Epithelial cell of esophagus (primary cell): ENCODE data around the gene ADAMTS19.
A peak's percentile ranks its signal among the peaks of the same experiment; 100 is the strongest.

ENCODE experiments used
- DNase-seq: peaks from one replicate; pipeline ENCODE4 v3.0.0; 2010; ENCODE audit warnings: low read depth
- H3K4me3 ChIP-seq: 2 replicates; pipeline ENCODE4 v1.5.1; 2011; ENCODE audit warnings: mild to moderate bottlenecking, low read length, control low read depth
- TF ChIP-seq, protein P1 (sequence below): IDR thresholded peaks from 2 replicates; pipeline ENCODE4 v1.5.1; 2011; ENCODE audit warnings: low read depth, mild to moderate bottlenecking, low read length, control low read depth, inconsistent platforms; ENCODE audit not compliant: insufficient read depth; ENCODE audit errors: missing control alignments

ADAMTS19 gene

DNA sequence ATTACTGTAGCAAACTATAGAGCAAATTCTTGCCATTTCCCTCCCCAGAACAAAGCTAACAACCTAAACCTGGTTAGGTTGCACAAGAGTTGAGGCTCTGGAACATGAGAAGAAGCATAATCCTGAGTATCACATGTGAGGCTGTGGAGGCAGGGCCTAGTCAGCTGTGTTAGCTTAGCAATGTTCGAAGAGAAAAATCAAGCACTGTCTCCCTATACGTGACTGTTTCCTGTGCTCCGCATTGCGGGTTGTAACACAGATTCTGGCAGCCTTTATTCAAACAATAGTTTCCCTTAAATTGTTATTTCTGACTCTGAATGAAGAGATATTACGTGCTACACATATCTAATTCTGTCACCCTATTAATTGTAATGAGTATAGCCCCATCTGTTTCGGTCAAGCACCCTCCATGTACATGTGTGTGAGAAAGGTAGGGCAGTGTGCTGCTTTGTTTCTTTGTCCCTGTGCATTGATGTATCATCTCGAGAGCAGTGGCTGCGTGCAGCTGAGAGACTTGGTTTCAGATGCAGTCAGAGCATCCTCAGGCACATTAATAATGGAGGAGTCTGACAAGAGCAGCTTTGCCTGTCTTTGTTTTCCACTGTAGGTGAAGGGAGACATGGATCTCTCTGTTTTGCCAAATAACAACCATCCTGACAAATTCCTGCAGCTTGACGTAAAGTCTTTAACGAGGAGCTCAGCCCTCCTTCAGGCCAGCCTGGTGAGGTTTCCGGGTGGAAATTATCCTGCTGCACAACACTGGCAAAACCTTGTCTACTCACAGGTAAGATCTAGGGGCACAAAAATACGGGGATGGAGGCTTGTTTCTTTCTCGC, 287.7 kb downstream of the ADAMTS19 start, which contains the start of gene MINAR2:
Gene MINAR2 (plus strand): TSS at position 523 of the 836 bp plus-strand sequence. CDS start 97 bp downstream, at position 620.
- TF ChIP-seq, protein P1, sequence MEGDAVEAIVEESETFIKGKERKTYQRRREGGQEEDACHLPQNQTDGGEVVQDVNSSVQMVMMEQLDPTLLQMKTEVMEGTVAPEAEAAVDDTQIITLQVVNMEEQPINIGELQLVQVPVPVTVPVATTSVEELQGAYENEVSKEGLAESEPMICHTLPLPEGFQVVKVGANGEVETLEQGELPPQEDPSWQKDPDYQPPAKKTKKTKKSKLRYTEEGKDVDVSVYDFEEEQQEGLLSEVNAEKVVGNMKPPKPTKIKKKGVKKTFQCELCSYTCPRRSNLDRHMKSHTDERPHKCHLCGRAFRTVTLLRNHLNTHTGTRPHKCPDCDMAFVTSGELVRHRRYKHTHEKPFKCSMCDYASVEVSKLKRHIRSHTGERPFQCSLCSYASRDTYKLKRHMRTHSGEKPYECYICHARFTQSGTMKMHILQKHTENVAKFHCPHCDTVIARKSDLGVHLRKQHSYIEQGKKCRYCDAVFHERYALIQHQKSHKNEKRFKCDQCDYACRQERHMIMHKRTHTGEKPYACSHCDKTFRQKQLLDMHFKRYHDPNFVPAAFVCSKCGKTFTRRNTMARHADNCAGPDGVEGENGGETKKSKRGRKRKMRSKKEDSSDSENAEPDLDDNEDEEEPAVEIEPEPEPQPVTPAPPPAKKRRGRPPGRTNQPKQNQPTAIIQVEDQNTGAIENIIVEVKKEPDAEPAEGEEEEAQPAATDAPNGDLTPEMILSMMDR = no peak
- no peak for DNase-seq
- no peak within 1 kb of the TSS for H3K4me3 ChIP-seq

DNA sequence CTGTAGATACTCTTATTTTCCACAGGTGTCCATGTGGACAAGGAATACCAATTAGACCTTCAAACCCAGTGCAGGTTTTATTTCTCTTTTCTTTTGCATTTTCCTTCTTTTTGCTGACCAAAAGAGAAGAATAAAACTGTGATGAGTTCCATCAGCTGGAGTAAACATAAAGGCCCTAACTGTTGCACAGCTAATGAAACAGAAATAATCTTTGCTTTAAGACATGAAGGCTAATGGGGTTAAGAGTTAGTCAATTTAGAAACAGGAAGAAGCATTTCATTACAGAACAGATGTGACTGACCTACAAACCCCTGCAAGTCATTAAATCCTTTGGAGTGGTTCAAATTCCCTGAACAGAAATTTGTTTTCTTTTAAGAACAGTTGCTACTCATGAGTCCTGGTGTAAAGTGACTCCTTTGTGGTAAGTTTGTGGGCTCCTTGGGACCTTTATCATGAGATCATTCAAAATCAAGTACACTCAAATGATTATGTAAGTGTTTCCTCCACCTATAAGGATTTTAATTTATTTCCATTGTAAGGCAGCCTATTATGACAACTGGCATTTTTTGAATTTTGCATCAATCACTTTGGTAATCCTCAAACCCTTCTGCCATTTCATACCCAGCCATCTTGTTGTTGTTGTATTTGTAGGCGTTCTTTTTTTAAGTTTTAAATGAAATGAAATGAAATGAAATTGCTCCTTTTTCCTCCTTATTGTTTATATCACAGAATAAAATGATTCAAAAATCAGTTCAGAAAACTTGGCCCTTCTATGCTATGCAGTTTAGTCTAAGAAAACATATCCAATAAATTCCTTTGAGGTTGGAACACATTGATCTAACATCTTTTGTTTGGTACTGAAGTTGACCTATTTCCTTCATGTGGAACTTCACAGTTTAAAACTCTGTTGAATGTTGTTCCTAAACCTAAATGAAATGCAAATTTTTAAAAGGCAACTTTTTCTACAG, 289.1 kb downstream of the ADAMTS19 start:
- DNase-seq = no peak
- H3K4me3 ChIP-seq = no peak overlapping the region
- TF ChIP-seq, protein P1 = no peak

DNA sequence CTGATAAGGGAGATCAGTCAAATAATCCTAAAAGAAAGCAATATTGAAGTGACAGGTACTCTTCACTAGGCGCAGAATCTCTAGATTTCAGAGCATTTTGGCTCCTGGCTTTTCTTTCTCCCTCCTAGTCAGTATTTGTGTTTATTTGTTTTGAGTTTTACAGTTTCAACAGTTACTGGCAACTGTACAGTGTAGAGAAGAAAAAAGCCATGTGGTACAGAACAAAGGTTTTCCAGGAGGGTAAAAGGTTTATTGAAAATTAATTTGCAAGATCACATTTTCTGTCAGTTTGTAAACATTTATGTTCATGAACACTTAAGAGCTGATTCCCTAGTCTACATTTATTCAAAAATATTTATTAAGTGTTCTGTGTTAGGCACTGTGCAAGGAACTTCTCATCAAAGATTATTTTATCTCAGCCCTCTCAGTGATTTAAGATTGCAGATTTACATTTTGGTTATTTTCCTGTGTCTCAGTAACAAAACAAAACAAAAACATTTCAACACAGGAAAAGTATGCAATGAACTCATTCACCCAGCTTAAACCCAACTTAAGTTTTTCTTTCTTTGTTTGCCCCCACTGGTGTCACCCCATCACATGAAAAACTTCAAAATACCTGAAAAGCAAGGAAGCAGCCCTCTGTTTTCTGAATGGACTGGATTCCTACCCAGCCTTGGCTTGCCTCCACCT, 300.7 kb downstream of the ADAMTS19 start:
- TF ChIP-seq, protein P1 = no peak
- H3K4me3 ChIP-seq = no peak overlapping the region
- DNase-seq = no peak

DNA sequence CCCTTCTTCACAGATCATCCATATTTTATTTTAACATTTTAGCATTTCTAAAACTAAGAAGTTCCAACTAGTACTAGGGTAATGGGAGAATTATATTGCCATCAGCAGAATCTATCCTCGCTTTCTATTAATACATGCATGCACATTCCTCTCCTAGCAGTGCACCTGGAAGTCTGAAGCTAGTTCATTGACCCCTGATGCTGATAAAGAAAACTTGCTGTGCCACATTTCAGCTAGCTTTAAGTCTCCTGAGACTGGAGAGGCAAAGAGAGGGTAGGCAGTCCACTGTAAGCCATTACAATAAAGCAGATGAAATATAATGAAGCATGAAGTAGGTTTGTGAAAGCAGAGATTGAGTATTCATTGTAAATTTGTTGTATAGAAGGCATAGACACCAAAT, 303.6 kb downstream of the ADAMTS19 start:
- H3K4me3 ChIP-seq = no peak overlapping the region
- DNase-seq = no peak
- TF ChIP-seq, protein P1 = no peak

DNA sequence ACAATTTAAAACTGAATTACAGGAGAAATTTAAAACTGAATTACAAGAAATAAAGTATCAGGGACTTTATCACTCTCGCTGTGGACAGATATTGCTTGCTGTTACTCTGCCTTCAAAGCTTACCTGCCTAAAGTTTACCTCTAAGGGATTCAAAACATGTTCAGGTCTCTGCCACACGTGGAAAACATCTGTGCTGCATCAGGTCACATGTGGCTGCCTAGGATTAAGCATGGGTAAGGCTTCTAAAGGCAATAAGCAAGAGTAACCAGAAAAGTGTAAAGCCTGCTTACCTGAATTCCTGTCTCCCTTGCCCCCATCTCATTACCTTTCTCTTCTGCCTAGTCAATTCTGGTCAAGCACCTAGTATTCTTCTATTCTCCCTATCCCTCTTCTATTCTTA, 306.7 kb downstream of the ADAMTS19 start:
- TF ChIP-seq, protein P1 = no peak
- no peak overlapping the region for H3K4me3 ChIP-seq
- DNase-seq = no peak

DNA sequence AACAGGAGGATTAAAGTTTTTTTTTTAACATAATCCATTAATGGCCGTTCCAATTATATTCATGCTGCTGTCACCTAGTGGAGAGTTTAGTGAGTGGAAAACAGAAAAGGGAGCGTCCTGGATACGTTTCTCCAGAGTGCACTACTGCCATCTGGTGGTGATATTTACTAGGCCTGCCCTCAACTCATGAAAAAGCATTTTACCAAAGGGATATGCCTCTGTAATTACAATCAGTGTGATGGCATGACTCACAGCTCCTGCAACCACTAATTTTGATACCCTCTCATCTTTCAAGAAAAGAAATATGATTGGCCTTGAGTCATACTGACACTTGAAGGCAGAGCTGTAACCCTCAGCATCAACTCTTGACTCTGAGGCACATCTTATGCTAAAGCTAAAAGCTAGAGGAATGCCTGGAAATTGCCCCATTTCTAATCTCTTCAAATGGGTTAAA, 307.9 kb downstream of the ADAMTS19 start:
- DNase-seq = peak; percentile 93
- no peak overlapping the region for H3K4me3 ChIP-seq
- TF ChIP-seq, protein P1 = peak; percentile 99
